Activated gamma-delta T cell treated with Interleukin-2 at 50 U/mL for 16 hours (primary cell): ENCODE results near the gene EDARADD.
"Not testable (repeated sequence)": the region's sequence is repeated elsewhere in the genome, so short reads cannot be mapped to it uniquely, and the experiment has no call there.

Experiments
- DNase-seq: peaks from one replicate; pipeline ENCODE4 v3.0.0-alpha.2; 2020

EDARADD gene

DNA sequence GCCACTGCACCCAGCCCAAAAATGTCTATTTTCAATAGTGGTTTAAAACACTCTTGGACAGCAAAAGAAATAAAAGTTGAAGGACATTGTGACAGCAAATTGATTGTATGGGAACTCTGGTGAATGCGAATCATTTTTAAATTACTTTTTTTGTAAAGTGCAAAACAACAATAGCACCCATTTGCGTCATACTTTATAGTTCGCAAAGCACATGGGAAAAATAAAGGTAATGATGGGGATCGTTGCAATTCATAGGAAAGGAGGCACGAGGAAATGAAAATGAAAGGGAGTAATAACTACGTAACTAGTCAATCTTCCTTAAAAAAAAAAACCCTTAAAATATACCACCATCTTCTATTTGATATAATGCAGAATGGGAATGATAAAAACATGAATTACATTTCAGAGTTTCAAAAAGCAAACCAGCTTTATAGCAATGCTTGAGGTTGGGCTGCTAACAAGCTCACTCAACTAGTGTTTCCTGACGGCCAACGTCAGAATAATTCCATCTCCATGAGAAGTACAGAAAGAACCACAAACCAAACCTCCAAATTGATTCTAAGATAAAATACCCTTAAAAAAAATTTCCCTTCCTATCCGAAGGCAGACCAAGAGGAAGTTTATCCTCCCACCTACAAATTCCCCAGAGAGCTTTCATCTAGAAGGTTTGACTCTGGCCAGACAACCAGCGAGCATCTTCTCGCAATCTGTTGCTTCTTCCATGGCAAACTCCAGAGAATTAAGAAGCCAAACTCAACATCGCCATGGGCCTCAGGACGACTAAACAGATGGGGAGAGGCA is at the start of gene EDARADD:
Gene EDARADD, plus strand, starts transcription at position 606 of the 801 bp plus-strand sequence. Its CDS starts 159 bp downstream, at position 765.
- no peak for DNase-seq

GRCh38 chr1:236345728-236346127 is 48.4 kb upstream of the EDARADD start:
- no peak for DNase-seq

DNA sequence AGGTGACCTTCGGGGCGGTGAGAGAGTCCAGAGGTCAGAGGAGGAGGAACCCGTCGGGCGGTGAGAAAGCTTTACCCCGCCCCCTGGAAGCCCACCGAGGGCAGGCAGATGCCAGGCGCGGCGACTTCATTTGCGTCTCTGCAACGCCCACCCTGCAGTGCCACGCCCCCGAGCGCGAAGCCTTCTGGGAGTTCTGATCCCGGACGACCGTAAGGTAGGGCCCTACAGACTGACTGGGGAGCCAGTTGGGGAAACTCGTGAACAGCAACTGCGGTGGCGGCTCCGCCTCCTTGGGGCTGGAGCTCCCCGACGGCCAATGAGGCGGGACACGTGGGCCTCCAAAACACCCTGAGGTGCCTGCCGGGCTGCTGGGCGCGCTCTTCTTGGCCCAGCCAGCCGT is 46.0 kb upstream of the EDARADD start:
- no peak for DNase-seq

DNA sequence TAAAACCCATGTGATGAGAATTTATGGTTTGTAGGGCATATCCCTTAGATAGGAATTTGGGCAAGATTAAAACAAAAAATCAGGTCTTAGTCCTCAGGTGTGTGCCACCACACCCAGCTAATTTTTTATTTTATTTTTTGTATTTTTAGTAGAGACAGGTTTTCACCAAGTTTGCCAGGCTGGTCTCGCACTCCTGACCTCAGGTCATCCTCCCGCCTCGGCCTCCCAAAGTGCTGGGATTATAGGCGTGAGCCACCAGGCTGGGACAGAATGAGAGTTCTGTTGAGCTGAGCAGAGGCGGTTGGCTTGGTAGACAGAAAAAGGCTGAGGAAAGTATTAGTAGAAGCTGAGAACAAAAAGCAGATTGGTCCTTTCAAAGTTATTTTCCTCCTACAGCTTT is 43.8 kb upstream of the EDARADD start:
- no peak for DNase-seq

DNA sequence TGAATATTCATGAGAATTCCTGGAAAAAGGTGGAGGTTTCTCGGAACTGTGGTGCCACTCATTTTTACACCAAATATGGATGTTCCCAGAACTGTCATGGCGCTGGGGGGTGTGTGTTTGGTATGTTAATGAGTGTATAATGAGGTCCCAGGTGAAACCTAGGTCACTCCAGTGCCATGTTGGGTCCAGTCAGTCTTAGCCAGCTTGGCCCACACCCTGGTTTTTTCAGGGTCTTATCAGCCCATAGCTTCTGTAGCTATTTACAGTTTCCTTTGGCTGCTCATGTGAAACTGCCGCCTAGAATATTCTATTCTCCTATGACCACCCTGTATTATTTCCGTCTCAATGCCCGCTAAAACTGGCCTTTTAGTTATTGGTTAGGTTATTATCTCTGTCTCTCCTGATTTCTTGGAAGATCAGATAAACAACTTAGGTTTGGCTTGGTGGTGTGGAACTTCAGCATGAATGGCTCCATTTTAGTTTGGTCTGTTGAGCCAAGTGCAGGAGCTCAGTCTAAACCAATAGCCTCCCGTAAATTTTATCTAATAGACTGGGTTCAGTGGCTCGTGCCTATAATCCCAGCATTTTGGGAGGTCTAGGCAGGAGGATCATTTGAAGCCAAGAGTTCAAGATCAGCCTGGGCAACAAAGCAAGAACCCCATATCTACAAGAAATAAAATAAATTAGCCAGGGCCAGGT is 42.1 kb upstream of the EDARADD start:
- DNase-seq: no peak

DNA sequence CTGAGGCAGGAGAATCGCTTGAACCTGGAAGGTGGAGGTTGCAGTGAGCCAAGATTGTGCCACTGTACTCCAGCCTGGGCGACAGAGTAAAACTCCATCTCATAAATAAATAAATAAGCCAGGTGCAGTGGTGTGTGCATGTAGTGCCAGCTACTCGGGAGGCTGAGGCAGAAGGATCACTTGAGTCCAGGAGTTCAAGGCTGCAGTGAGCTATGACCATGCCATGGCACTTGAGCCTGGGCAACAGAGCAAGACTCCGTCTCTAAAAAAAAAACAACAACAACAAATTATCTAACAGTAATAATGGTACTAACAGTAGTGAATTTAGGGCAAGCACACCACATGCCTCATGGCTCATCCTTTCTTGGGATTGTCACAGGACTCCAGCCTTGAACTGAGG is 41.3 kb upstream of the EDARADD start:
- DNase-seq: not testable (repeated sequence)

GRCh38 chr1:236353813-236354212 is 40.3 kb upstream of the EDARADD start:
- no peak for DNase-seq

- DNase-seq: no peak
Observed at GRCh38 chr1:236354330-236355147, 39.5 kb upstream of the EDARADD start.

DNA sequence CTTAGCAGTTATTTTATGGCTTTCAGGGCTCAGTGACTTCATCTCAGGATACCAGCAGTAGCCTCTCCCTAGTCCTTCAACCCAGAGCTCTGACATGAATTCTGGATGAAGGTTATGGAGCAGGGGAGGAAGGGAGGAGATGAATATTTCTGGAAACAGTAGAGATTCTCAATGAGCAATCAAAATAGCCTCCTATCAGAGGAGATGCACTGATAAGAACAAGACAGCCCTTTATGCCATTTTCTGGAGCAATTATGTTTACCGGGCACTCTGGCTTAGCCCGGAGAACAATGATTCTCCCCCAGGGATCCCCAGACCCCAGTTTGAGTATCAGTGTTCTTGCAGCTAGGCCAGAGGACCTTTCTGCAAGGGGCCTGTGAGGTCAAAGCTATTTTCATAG is 37.9 kb upstream of the EDARADD start:
- DNase-seq: no peak

DNA sequence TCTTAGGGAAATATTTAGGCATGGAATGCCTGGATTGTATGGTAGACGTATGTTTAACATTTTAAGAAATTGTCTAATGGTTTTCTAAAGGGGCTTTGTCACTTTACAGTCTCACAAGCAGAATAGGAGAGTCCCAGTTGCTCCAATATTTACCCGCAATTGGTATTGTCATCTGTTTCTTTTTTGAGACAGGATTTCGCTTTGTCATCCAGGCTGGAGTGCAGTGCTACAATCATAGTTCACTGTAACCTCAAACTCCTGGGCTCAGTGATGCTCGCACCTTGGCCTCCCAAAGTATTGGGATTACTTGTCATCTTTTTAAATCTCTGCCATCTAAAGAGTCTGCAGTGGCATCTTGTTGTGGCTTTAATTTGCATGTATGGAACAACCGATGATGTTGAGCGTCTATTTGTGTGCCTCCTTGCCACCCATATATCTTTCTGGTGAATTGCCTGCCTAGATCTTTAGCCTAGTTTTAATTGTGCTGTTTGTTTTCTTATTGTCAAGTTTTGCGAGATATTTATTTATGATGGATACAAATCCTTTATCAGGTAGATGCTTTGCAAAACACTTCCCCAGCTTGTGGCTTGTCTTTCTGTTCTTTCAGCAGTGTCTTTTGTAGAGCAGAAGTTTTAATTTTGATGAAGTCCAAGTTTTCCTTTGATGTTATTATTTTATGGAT is 32.0 kb upstream of the EDARADD start:
- DNase-seq: no peak

GRCh38 chr1:236363237-236363636 is 30.8 kb upstream of the EDARADD start:
- no peak for DNase-seq

GRCh38 chr1:236365999-236366570 is 28.0 kb upstream of the EDARADD start:
- DNase-seq: no peak

- DNase-seq: not testable (repeated sequence)
Observed at GRCh38 chr1:236366681-236367080, 27.4 kb upstream of the EDARADD start.

- no peak for DNase-seq
Observed at GRCh38 chr1:236370420-236370819, 23.7 kb upstream of the EDARADD start.

GRCh38 chr1:236371083-236371482 is 23.0 kb upstream of the EDARADD start:
- no peak for DNase-seq

DNA sequence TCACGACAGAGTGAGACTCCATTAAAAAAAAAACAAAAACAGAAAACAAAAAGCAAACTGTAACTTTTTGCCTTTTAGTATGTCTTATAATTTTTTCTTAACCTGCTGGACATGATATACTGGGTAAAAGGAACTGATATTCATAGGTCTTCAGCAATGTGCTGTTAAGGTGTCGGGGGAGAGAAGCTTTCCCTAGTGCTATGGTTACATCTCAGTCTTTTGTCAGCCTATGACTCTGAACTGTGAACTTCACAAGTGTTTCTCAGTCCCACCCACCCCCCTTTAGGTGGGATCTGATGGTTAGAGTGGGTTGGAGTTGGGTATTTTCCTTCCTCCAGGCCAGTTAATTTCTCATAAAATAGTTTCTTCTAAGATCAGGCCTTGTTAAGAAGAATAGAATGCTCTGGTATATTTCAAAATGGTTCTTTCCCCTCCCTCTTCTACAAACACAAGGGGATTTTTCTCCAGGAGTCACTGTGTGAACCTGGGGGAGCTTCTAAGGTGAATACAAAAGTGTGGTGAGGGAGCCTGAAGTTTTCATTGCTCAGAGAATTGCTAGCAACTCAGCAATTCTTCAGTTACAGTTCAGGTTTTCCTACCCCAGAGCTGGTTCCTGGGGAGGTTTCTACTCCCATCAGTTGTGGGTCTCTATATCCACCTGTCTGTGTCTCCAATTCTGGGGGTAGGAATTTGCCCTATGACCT is 16.1 kb upstream of the EDARADD start:
- DNase-seq: no peak

DNA sequence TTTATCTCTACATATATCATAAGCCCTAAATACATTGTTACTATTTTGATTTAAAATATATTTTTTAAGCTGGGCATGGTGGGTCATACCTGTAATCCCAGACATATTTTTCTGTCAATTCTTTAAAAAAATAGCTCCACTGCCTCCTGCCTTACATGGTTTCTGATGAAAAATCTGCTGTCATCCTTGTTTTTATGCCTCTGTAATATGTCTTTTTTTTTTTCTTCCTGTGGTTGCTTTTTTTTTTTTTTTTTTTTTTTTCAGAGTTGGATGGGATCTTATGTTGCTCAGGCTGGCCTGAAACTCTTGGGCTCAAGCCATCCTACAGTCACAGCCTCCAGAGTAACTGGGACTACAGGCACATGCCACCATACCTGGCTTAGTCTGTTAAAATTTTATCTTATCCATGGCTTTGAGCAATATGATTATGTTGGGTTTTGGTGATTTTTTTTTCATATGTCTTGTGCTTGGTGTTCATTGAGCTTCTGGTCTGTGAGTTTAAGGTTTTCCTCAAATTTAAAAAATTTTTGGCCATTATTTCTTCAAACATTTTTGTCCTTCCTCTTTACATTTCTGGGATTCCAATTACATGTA is 12.4 kb upstream of the EDARADD start:
- no peak for DNase-seq

DNA sequence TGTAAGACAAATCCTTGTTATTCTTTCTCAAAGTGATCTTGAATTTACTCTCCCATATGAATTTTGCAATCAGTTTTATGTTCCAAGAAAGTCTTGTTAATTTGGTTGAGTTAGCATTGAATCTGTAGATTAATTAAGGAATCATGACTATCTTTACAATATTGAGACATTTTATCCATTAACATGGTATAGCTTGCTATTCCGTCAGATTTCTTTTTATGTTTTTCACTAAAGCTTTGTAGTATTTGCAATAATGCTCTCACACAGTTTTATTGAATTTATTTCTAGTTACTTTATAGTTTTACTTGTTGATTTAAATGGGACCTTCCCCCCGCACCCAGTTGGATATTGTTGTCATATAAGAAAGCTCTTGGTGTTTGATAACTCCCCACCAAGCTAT is 5.8 kb upstream of the EDARADD start:
- no peak for DNase-seq

DNA sequence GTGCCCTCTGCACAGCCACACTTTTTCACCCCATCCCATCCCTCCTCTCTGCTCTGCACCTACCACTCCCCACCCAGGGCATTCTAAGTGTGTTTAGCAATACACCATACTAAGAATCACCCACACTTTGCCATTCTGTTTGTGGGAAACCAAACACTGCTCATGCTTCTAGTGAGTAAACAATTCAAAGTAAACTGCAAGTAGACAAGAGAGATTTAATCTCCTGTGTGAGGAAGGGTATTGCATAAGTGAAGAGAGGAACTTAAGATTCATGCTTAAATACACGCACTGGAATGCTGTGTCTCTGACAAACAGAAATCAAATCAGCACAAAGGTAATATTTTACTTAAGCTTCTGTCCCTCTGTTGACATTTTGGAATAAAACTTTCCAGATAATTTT is 4.8 kb upstream of the EDARADD start:
- no peak for DNase-seq

DNA sequence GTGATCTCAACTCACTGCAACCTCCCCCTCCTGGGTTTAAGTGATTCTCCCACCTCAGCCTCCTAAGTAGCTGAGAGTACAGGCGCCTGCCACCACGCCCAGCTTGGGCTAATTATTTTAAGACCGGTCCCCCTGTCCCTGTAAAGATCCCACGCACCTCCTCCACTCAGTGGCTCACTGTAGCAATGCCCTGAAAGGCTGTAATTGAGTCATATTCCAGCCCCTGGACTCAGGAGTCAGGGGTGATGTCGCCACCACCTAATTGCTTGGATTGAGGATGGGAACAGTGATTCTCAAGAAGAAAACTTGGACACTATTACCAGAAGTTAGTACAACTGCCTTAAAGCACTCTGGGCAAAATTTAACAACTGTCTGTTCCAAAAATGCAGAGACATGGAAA is 3.1 kb upstream of the EDARADD start:
- DNase-seq: no peak

DNA sequence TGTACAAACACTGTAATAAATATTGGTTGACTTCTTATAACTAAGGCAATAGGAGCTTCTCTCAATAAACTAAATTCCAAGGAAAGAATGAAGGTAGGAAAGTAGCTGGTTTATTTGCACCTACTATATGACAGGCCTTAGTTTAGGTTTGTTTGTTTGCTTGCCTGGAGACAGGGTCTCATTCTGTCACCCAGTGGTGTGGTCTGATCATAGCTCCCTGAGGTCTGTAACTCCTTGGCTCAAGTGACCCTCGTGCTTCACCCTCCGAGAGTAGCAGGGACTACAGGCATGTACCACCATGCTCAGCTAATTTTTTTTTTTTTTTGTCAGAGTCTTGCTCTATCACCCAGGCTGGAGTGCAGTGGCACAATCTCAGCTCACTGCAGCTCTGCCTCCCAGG is 1.9 kb upstream of the EDARADD start:
- no peak for DNase-seq

GRCh38 chr1:236394879-236395229 is 768 bp downstream of the EDARADD start:
- no peak for DNase-seq
